BE2C (cell line): ENCODE data around the gene MS4A8.

Experiments
- DNase-seq: peaks from one replicate; pipeline ENCODE4 v3.0.0-alpha.2; 2020
- H3K27me3 ChIP-seq: fragments of 250-450 bp; sonication (Bioruptor Pico); 2 replicates; pipeline ENCODE4 v1.5.1; 2020; ENCODE audit warnings: mild to moderate bottlenecking
- H3K36me3 ChIP-seq: fragments of 250-450 bp; sonication (Bioruptor Pico); 2 replicates; pipeline ENCODE4 v1.5.1; 2020; ENCODE audit warnings: mild to moderate bottlenecking
- H3K4me1 ChIP-seq: fragments of 250-450 bp; sonication (Bioruptor Pico); 2 replicates; pipeline ENCODE4 v1.5.1; 2020
- H3K4me3 ChIP-seq: 2 replicates; pipeline ENCODE4 v1.5.1; 2011; ENCODE audit warnings: low read depth, low read length
- H3K9me3 ChIP-seq: fragments of 250-450 bp; sonication (Bioruptor Pico); 2 replicates; pipeline ENCODE4 v1.5.1; 2020
- CTCF ChIP-seq: IDR thresholded peaks from 2 replicates; pipeline ENCODE4 v1.5.1; 2012; ENCODE audit warnings: mild to moderate bottlenecking, low read depth, low read length

MS4A8 gene

GRCh38 chr11:60718524-60719316 is 19.3 kb downstream of the MS4A8 start:
- no peak overlapping the region for H3K4me3 ChIP-seq
- H3K27me3 ChIP-seq, result no peaks in the 10 kb centered on the region
- H3K36me3 ChIP-seq, result no peaks in the 10 kb centered on the region
- TF ChIP-seq CTCF, result no peak
- H3K4me1 ChIP-seq, result no peaks in the 10 kb centered on the region
- no peak for DNase-seq
- no peaks in the 10 kb centered on the region for H3K9me3 ChIP-seq

- DNase-seq, result no peak
Observed at GRCh38 chr11:60719391-60719790, 20.0 kb downstream of the MS4A8 start.

GRCh38 chr11:60720460-60720859 is 21.0 kb downstream of the MS4A8 start:
- Histone ChIP-seq H3K27me3 (no peaks in the 10 kb centered on the region), H3K4me3 (no peak overlapping the region), H3K36me3 (no peaks in the 10 kb centered on the region), H3K4me1 (no peaks in the 10 kb centered on the region), H3K9me3 (no peaks in the 10 kb centered on the region)
- no peak for DNase-seq
- TF ChIP-seq CTCF, result no peak

More at GRCh38 chr11:60719391-60719790, 20.0 kb downstream of the MS4A8 start:
- Histone ChIP-seq H3K36me3 (no peaks in the 10 kb centered on the region), H3K9me3 (no peaks in the 10 kb centered on the region), H3K27me3 (no peaks in the 10 kb centered on the region), H3K4me1 (no peaks in the 10 kb centered on the region), H3K4me3 (no peak overlapping the region)
- TF ChIP-seq CTCF, result no peak

GRCh38 chr11:60724420-60724819 is 25.0 kb downstream of the MS4A8 start, which contains the start of gene MS4A18:
Gene MS4A18, plus strand, starts transcription at chr11:60724720.
- TF ChIP-seq CTCF, result no peak
- H3K27me3 ChIP-seq, result no peaks in the 10 kb centered on the region
- no peak within 1 kb of the TSS for H3K4me3 ChIP-seq
- H3K36me3 ChIP-seq, result no peaks in the 10 kb centered on the region
- no peaks in the 10 kb centered on the region for H3K9me3 ChIP-seq
- no peak for DNase-seq
- no peaks in the 10 kb centered on the region for H3K4me1 ChIP-seq

- Histone ChIP-seq H3K4me1 (no peaks in the 10 kb centered on the region), H3K36me3 (no peaks in the 10 kb centered on the region), H3K4me3 (no peak overlapping the region), H3K9me3 (no peaks in the 10 kb centered on the region), H3K27me3 (no peaks in the 10 kb centered on the region)
- no peak for DNase-seq
- no peak for TF ChIP-seq CTCF
Observed at GRCh38 chr11:60725592-60725991, 26.2 kb downstream of the MS4A8 start.

GRCh38 chr11:60731586-60731985 is 32.2 kb downstream of the MS4A8 start:
- Histone ChIP-seq H3K4me1 (no peaks in the 10 kb centered on the region), H3K36me3 (no peaks in the 10 kb centered on the region), H3K27me3 (no peaks in the 10 kb centered on the region), H3K4me3 (no peak overlapping the region), H3K9me3 (no peaks in the 10 kb centered on the region)
- no peak for TF ChIP-seq CTCF
- DNase-seq, result no peak
